Measurements from ENCODE around the gene CORIN. TPM values are rescaled to one million over a fixed set of nuclear protein-coding genes. Genes with fewer than 3 reads are reported as not detected.
"Not testable (repeated sequence)": the region's sequence is repeated elsewhere in the genome, so short reads cannot be mapped to it uniquely, and the experiment has no call there.

Gene CORIN
- total and polyA plus RNA-seq, 8 donors, result 0.31 to 1.7 (median 0.39) TPM; not detected in 2

DNA sequence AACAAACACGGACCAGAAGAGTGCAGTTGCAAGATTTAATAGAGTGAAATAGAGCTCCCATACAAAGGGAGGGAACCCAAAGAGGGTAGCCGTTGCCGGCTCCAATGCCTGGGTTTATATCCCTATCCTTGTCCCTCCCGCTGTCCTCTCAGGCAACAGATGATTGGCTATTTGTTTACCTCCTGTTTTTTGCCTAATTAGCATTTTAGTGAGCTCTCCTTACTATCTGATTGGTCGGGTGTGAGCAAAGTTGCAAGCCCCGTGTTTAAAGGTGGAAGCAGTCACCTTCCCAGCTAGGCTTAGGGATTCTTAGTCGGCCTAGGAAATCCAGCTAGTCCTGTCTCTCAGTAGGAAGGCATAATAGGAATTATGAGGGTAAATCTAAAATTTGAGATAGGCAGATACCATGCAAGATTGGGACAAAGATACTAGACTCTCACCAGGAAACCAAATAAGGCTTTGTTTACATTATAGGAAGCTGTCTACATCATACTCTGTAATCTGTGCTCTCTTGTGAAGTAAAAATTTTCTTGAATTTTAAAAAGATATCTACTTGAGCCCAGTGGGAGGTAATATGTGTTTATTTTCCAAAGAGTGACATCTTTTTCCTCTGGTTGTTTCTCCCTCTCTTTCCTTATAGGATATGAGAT lies 286.8 kb downstream of the CORIN start:
- Histone ChIP-seq H3K4me3 (no peak overlapping the region), H3K9me3 (no peaks in the 10 kb centered on the region), H3K27me3 (no peaks in the 10 kb centered on the region), H3K27ac (no peak overlapping the region), H3K36me3 (peaks cover 4 to 77% (median 71%) of the 10 kb centered on the region in 4 donors), H3K4me1 (no peaks in the 10 kb centered on the region)
- no peak for DNase-seq
- intact Hi-C loops (cut with DNase I; ENCODE audit: low total_unique reads), result no loop called here
- TF ChIP-seq EP300 (IDR thresholded peaks at IDR 0.05) (no peak), POLR2AphosphoS5 (IDR thresholded peaks at IDR 0.05) (no peak), POLR2A (IDR thresholded peaks at IDR 0.05) (no peak)
- TF ChIP-seq, protein P1, sequence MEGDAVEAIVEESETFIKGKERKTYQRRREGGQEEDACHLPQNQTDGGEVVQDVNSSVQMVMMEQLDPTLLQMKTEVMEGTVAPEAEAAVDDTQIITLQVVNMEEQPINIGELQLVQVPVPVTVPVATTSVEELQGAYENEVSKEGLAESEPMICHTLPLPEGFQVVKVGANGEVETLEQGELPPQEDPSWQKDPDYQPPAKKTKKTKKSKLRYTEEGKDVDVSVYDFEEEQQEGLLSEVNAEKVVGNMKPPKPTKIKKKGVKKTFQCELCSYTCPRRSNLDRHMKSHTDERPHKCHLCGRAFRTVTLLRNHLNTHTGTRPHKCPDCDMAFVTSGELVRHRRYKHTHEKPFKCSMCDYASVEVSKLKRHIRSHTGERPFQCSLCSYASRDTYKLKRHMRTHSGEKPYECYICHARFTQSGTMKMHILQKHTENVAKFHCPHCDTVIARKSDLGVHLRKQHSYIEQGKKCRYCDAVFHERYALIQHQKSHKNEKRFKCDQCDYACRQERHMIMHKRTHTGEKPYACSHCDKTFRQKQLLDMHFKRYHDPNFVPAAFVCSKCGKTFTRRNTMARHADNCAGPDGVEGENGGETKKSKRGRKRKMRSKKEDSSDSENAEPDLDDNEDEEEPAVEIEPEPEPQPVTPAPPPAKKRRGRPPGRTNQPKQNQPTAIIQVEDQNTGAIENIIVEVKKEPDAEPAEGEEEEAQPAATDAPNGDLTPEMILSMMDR (IDR thresholded peaks at IDR 0.05), result no peak
- 87 to 97% (median 93%) methylated on average over 7 of the region's 7 CpGs for WGBS, 5 donors

DNA sequence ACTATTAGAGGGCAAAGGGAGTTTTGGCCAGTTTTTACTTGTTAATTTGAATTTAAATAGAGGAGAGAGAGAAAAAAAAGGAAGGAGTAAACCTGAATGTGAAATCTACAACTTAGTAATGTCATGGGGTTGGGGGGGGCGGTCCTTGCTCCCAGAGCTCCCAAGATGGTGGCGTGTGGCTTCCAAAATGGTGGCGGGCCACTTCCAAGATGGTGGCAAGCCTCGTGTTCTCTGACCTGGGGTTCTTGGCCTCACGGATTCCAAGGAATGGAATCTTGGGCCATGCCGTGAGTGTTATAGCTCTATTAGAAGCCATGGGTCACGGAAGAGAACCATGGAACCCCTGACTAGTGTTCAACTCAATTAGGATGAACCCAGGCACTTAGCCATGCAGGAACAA lies 287.5 kb downstream of the CORIN start:
- H3K27ac ChIP-seq; DNase-seq; H3K4me1 ChIP-seq; intact Hi-C loops (cut with DNase I; ENCODE audit: low total_unique reads); H3K4me3 ChIP-seq; H3K9me3 ChIP-seq; H3K27me3 ChIP-seq: not testable (repeated sequence)
- H3K36me3 ChIP-seq, result peaks cover 4 to 80% (median 72%) of the 10 kb centered on the region in 4 donors
- WGBS, 5 donors, result 89 to 99% (median 96%) methylated on average over 7 of the region's 7 CpGs

Small RNAs within 50 kb of the gene (small RNA-seq; reads per million reads assigned to genes)
- gene MIR8053, result 0 reads per million in 4 donors

Other genes starting within 250 kb of the CORIN start
- gene NFXL1, start 76.5 kb upstream of the CORIN start, total RNA-seq, result 10 to 100 TPM; 12.1 to 23.7 (median 16.3) TPM
- gene NFXL1, start 76.5 kb upstream of the CORIN start, polyA plus RNA-seq, result 1 to 10 TPM; 3.2 to 5.5 (median 4.1) TPM
- gene CNGA1, start 178.6 kb upstream of the CORIN start, total RNA-seq, result 10 to 100 TPM in 1 of 5 donors, 1 to 10 TPM in 1, under 1 TPM in 1, not detected in 2; 0.87 to 23.8 (median 2.8) TPM
- 1 to 10 TPM in 2 of 3 donors, under 1 TPM in 1; 0.56 to 5.4 (median 4.4) TPM for gene CNGA1, start 178.6 kb upstream of the CORIN start, polyA plus RNA-seq
- gene NIPAL1, start 178.7 kb upstream of the CORIN start, total RNA-seq, result 10 to 100 TPM in 2 of 5 donors, 1 to 10 TPM in 1, under 1 TPM in 1, not detected in 1; under 0.01 to 22.0 (median 10.3) TPM
- gene NIPAL1, start 178.7 kb upstream of the CORIN start, polyA plus RNA-seq, result 1 to 10 TPM in 2 of 3 donors, under 1 TPM in 1; 0.76 to 2.9 (median 2.6) TPM

Measured in stomach (tissue), 9 donors.